Measurements from ENCODE around the gene PITPNM3.

PITPNM3 gene

GRCh38 chr17:6435051-6435450 is 121.3 kb downstream of the PITPNM3 start, which contains the start of gene AIPL1:
Gene AIPL1, minus strand, starts transcription at chr17:6435121. Its CDS starts 17 bp downstream, at chr17:6435104.
- peaks cover 52% of the 10 kb centered on the region for H3K27me3 Mint-ChIP-seq
- no peaks in the 10 kb centered on the region for H3K9me3 Mint-ChIP-seq
- H3K36me3 Mint-ChIP-seq, result no peaks in the 10 kb centered on the region
- H3K4me3 Mint-ChIP-seq, result no peak within 1 kb of the TSS
- H3K27ac Mint-ChIP-seq, result no peak within 1 kb of the TSS
- ATAC-seq, result no peak
- H3K4me1 Mint-ChIP-seq, result peaks cover 6% of the 10 kb centered on the region

GRCh38 chr17:6430769-6431168 is 125.6 kb downstream of the PITPNM3 start:
- Mint-ChIP-seq H3K27ac (no peak overlapping the region), H3K9me3 (peaks cover 4% of the 10 kb centered on the region), H3K4me3 (no peak overlapping the region), H3K36me3 (no peaks in the 10 kb centered on the region), H3K4me1 (peaks cover 16% of the 10 kb centered on the region), H3K27me3 (peaks cover 21% of the 10 kb centered on the region)
- ATAC-seq, result no peak

- Mint-ChIP-seq H3K4me3 (no peak overlapping the region), H3K36me3 (no peaks in the 10 kb centered on the region), H3K27me3 (peaks cover 21% of the 10 kb centered on the region), H3K4me1 (peaks cover 16% of the 10 kb centered on the region), H3K27ac (no peak overlapping the region), H3K9me3 (peaks cover 4% of the 10 kb centered on the region)
- no peak for ATAC-seq
These were observed 127.1 kb downstream of the PITPNM3 start for GRCh38 chr17:6429266-6429665.

- Mint-ChIP-seq H3K9me3 (peaks cover 4% of the 10 kb centered on the region), H3K27ac (no peak overlapping the region), H3K27me3 (peaks cover 22% of the 10 kb centered on the region)
These were observed 128.0 kb downstream of the PITPNM3 start for GRCh38 chr17:6428207-6428965.

GRCh38 chr17:6427279-6427781 is 129.0 kb downstream of the PITPNM3 start:
- Mint-ChIP-seq H3K27ac (no peak overlapping the region), H3K9me3 (peaks cover 4% of the 10 kb centered on the region), H3K4me1 (peaks cover 16% of the 10 kb centered on the region), H3K36me3 (no peaks in the 10 kb centered on the region), H3K4me3 (no peak overlapping the region), H3K27me3 (peaks cover 22% of the 10 kb centered on the region)
- ATAC-seq, result peak; percentile 62

More at GRCh38 chr17:6428207-6428965, 128.0 kb downstream of the PITPNM3 start:
- Mint-ChIP-seq H3K36me3 (no peaks in the 10 kb centered on the region), H3K4me3 (no peak overlapping the region), H3K4me1 (peaks cover 16% of the 10 kb centered on the region)
- ATAC-seq, result no peak

GRCh38 chr17:6426356-6427101 is 129.8 kb downstream of the PITPNM3 start:
- ATAC-seq, result no peak
- peaks cover 4% of the 10 kb centered on the region for H3K9me3 Mint-ChIP-seq
- H3K4me3 Mint-ChIP-seq, result no peak overlapping the region
- H3K36me3 Mint-ChIP-seq, result no peaks in the 10 kb centered on the region
- H3K27me3 Mint-ChIP-seq, result peaks cover 30% of the 10 kb centered on the region
- no peak overlapping the region for H3K27ac Mint-ChIP-seq
- peaks cover 23% of the 10 kb centered on the region for H3K4me1 Mint-ChIP-seq

- no peak overlapping the region for H3K27ac Mint-ChIP-seq
- ATAC-seq, result no peak
- peaks cover 4% of the 10 kb centered on the region for H3K9me3 Mint-ChIP-seq
- H3K4me3 Mint-ChIP-seq, result no peak overlapping the region
- no peaks in the 10 kb centered on the region for H3K36me3 Mint-ChIP-seq
- peaks cover 42% of the 10 kb centered on the region for H3K27me3 Mint-ChIP-seq
- H3K4me1 Mint-ChIP-seq, result peaks cover 26% of the 10 kb centered on the region
These were observed 130.9 kb downstream of the PITPNM3 start for GRCh38 chr17:6425407-6425806.

- H3K27me3 Mint-ChIP-seq, result peaks cover 40% of the 10 kb centered on the region
- ATAC-seq, result no peak
- no peaks in the 10 kb centered on the region for H3K9me3 Mint-ChIP-seq
- no peaks in the 10 kb centered on the region for H3K36me3 Mint-ChIP-seq
- H3K4me1 Mint-ChIP-seq, result peaks cover 31% of the 10 kb centered on the region
- no peak overlapping the region for H3K4me3 Mint-ChIP-seq
- H3K27ac Mint-ChIP-seq, result no peak overlapping the region
These were observed 132.4 kb downstream of the PITPNM3 start for GRCh38 chr17:6423931-6424330.

- no peak overlapping the region for H3K27ac Mint-ChIP-seq
- H3K36me3 Mint-ChIP-seq, result no peaks in the 10 kb centered on the region
- no peak for ATAC-seq
- no peaks in the 10 kb centered on the region for H3K9me3 Mint-ChIP-seq
- peaks cover 24% of the 10 kb centered on the region for H3K4me1 Mint-ChIP-seq
- H3K27me3 Mint-ChIP-seq, result peaks cover 40% of the 10 kb centered on the region
- no peak overlapping the region for H3K4me3 Mint-ChIP-seq
These were observed 133.6 kb downstream of the PITPNM3 start for GRCh38 chr17:6422654-6423241.

- ATAC-seq, result peak; percentile 76
- Mint-ChIP-seq H3K4me3 (no peak overlapping the region), H3K36me3 (no peaks in the 10 kb centered on the region), H3K27me3 (peaks cover 40% of the 10 kb centered on the region), H3K9me3 (no peaks in the 10 kb centered on the region), H3K27ac (no peak overlapping the region), H3K4me1 (peaks cover 16% of the 10 kb centered on the region)
These were observed 134.4 kb downstream of the PITPNM3 start for GRCh38 chr17:6421700-6422604.

GRCh38 chr17:6420173-6420641 is 136.1 kb downstream of the PITPNM3 start:
- no peak for ATAC-seq

GRCh38 chr17:6415616-6416015 is 140.7 kb downstream of the PITPNM3 start:
- H3K4me1 Mint-ChIP-seq, result peaks cover 6% of the 10 kb centered on the region
- no peak overlapping the region for H3K27ac Mint-ChIP-seq
- no peaks in the 10 kb centered on the region for H3K36me3 Mint-ChIP-seq
- no peak overlapping the region for H3K4me3 Mint-ChIP-seq
- peaks cover 40% of the 10 kb centered on the region for H3K27me3 Mint-ChIP-seq
- no peak for ATAC-seq
- H3K9me3 Mint-ChIP-seq, result no peaks in the 10 kb centered on the region

More at GRCh38 chr17:6420173-6420641, 136.1 kb downstream of the PITPNM3 start:
- Mint-ChIP-seq H3K4me3 (no peak overlapping the region), H3K9me3 (no peaks in the 10 kb centered on the region), H3K27ac (no peak overlapping the region), H3K4me1 (peaks cover 15% of the 10 kb centered on the region), H3K36me3 (no peaks in the 10 kb centered on the region), H3K27me3 (peaks cover 40% of the 10 kb centered on the region)

GRCh38 chr17:6413065-6413464 is 143.3 kb downstream of the PITPNM3 start:
- H3K9me3 Mint-ChIP-seq, result no peaks in the 10 kb centered on the region
- H3K27me3 Mint-ChIP-seq, result peaks cover 45% of the 10 kb centered on the region
- H3K4me3 Mint-ChIP-seq, result no peak overlapping the region
- no peaks in the 10 kb centered on the region for H3K4me1 Mint-ChIP-seq
- no peaks in the 10 kb centered on the region for H3K36me3 Mint-ChIP-seq
- no peak for ATAC-seq
- H3K27ac Mint-ChIP-seq, result no peak overlapping the region

- no peak for ATAC-seq
- Mint-ChIP-seq H3K4me1 (no peaks in the 10 kb centered on the region), H3K9me3 (no peaks in the 10 kb centered on the region), H3K27ac (no peak overlapping the region), H3K27me3 (peaks cover 61% of the 10 kb centered on the region), H3K36me3 (no peaks in the 10 kb centered on the region), H3K4me3 (no peak overlapping the region)
These were observed 147.6 kb downstream of the PITPNM3 start for GRCh38 chr17:6408735-6409134.
